ENCODE measurements around the gene TSPAN12.

TSPAN12 gene

GRCh38 chr7:120843109-120843508, 14.8 kb downstream of the TSPAN12 start:
- no peak for DNase-seq (ENCODE audit: low read depth in 2 of 2, low spot score in 1 of 2)

DNA sequence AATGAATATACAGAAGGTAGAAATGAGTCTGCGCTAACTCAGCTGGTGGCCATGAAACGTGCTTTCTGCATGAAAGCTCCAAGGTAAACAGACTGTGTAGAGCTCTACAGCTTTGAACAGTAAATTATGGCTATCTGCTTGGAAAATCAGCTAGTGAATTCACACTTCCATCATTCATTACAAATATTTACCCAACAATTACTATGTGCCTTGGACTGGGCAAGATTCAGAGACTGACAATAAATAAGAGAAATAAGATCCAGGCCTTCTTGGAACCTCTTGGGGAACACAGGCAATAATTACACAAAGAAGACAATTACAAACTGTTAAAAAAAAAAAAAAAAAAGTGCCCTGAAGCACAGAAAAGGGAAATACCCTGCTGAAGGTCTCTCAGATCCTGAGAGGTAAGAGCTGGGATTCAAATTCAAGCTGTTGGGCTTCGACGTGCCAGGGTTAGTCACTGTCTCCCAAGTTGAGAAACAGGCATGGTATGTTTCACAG, 15.8 kb downstream of the TSPAN12 start:
- DNase-seq (ENCODE audit: low read depth in 2 of 2, low spot score in 1 of 2), result no peak

DNA sequence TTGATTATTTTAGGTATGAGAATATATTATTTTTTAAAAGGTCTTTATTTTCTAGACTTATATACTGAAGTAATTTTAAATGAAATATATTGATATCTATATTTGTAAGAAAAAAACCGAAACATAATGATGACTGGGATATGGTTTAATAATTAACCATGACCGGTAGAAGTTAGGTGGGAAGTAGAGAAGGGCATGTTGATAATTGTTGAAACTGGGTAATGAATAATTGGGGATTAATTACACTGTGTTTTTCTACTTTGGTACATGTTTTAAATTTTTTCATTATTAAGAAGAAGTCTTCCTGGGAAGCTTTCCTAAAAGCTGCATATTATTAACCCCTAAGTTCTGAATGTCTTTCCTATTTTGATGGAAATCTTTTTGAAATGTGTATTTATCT, 16.3 kb downstream of the TSPAN12 start:
- no peak for DNase-seq (ENCODE audit: low read depth in 2 of 2, low spot score in 1 of 2)

DNA sequence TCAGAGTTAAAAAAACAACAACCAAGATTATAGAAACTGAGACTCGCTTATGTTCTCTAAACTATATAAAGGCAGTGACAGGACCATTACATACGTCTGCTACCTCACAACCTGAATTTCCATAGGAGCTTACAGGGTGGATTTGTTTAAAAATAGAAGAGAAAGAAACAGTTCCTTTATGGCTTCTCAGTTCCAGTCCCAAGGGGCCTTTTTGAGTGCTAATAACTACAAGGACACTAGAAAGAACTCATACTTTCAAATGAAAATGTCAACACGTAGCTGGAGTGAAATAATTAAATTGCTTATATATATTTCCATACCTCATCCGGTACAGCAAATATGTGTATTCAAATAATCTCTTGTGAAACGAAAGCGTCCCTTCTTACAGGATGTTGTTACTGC, 19.7 kb downstream of the TSPAN12 start:
- no peak for DNase-seq (ENCODE audit: low read depth in 2 of 2, low spot score in 1 of 2)

DNA sequence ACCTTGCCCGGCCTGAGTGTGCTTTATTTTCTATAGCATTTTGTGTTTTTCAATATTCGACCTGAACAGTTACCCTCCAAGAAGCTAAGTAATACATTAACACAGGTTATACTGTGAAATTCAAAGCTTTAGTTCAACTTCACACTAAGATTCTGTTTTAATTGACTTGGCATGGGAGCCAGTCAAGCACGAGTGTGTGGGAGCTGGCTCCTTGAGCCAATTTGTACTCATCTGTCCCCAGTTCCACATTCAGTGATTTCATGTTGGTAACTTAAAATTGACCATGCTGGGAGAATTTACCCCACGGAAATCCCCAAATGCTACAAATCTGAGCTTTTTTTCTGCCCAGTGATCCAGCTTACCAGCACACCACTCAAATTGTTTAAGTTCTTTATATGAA, 20.3 kb downstream of the TSPAN12 start:
- no peak for DNase-seq (ENCODE audit: low read depth in 2 of 2, low spot score in 1 of 2)

DNA sequence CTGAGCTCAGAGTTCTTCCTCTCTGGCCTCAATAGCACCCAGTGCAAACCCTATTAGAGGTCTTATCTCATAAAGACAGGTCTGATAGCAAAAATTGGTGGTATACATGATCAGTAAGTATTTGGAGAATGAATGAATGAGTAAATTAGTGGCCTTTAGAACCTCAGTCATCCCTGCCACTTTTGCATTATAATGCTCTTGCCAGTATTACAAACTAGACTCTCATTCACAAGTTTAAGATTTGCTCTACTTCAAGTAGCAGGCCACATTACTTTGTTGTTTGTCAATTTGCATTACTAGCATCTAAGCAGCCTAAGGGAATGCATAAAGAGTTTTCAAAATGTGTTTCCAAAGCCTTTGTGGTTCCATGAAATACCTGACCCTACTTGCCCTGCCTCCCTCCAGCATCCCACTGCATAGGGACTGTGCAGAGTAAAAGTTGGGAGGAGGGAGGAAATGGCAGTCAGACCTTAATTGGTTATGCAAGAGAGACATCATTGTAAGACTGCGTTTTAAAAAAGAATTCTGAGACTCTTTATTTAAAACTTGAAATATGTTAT, 21.3 kb downstream of the TSPAN12 start:
- no peak for DNase-seq (ENCODE audit: low read depth in 2 of 2, low spot score in 1 of 2)

- no peak for DNase-seq (ENCODE audit: low read depth in 2 of 2, low spot score in 1 of 2)
These were observed 23.2 kb downstream of the TSPAN12 start for GRCh38 chr7:120834726-120835125.

- DNase-seq (ENCODE audit: low read depth in 2 of 2, low spot score in 1 of 2), result no peak
These were observed 24.4 kb downstream of the TSPAN12 start for GRCh38 chr7:120833546-120833945.

GRCh38 chr7:120832803-120833202, 25.1 kb downstream of the TSPAN12 start:
- no peak for DNase-seq (ENCODE audit: low read depth in 2 of 2, low spot score in 1 of 2)

DNA sequence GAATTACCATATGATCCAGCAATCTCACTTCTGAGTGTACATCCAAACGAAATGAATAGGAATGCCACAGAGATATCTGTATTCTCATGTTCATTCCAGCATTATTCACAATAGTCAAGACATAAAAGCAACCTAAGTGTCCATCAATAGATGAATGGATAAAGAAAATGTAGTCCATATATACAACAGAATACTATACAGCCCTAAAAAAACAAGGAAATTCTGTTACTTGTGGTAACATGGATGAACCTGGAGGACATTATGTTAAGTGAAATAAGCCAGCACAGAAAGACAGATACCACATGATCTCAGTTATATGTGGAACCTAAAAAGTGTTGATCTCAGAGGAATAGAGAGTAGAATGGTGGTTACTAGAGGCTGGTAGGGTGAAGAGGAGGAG, 26.7 kb downstream of the TSPAN12 start:
- DNase-seq (ENCODE audit: low read depth in 2 of 2, low spot score in 1 of 2), result no peak

DNA sequence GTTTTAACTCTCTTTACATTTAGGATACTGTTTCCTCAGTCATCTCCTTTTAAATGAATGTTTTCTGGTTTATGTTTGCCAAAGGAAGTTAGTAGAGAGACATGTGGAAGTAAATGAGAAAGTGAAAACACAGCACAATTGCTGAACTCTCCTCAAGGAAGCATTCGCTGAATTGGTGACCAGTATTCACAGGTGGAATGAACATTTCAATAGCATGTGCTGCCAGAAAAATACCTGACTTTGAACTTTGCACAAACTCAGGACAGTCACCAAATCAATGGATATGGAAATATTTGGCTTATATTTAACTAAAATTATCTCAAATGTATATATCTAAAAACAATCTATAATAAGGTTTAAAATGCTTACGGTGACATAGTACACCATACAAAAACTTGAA, 28.5 kb downstream of the TSPAN12 start:
- no peak for DNase-seq (ENCODE audit: low read depth in 2 of 2, low spot score in 1 of 2)

DNA sequence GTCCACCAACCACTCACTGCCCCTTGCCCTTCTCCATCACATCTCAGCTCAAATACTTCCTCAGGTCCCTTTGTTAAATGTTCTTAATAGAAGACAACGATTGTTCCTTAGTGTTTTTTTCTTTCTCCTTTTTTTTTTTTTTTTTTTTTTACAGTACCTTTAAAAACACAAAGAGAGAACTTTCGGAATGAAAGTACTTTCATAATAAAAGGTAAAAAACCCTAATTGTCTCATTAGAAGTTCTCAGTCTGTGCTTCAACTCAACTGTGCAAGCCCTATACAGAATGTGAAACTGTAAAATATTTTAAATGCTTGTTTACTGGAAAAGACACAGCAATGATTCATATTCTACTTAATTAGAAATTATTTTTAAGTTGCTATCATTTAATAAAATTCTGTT, 29.4 kb downstream of the TSPAN12 start:
- DNase-seq (ENCODE audit: low read depth in 2 of 2, low spot score in 1 of 2), result no peak

- no peak for DNase-seq (ENCODE audit: low read depth in 2 of 2, low spot score in 1 of 2)
These were observed 30.4 kb downstream of the TSPAN12 start for GRCh38 chr7:120827371-120828118.

- DNase-seq (ENCODE audit: low read depth in 2 of 2, low spot score in 1 of 2), result no peak
These were observed 32.4 kb downstream of the TSPAN12 start for GRCh38 chr7:120825576-120825975.

DNA sequence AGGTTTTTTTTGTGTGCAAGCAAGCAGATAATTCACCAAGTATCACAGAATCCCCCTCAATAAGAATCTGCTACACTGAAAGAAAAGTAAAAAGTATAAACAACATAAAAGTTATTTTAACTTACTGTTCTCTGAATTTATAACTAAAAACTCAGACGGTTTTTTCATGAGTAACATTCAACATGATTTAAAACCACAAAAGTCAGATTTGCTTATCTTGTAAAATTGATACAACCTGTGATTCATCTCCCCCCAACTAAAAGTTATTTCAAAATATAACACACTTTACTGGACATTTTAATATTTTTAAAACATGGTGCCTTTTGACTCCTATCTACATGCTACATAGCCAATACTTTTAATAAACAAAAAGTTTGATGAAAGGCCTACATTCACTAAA, 32.8 kb downstream of the TSPAN12 start:
- DNase-seq (ENCODE audit: low read depth in 2 of 2, low spot score in 1 of 2), result no peak

DNA sequence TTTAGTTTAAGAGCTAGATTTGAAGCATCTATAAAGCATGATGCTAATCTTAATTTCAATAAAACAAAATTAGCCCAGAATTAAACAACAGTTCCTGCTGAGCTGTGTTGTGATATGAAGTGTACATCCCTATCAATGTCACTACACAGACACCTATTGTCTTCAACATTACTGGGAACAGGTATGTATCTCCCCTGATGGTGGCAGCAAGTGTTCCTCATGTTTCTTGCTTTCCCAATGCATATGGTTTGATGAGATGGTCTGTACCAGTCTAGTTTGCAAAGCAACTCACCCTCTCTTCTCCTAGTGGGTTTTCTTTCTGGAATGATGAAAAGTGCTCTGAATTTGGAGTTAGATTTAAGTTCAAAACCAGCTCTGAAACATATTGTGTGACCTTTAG, 38.1 kb downstream of the TSPAN12 start:
- DNase-seq (ENCODE audit: low read depth in 2 of 2, low spot score in 1 of 2), result no peak

DNA sequence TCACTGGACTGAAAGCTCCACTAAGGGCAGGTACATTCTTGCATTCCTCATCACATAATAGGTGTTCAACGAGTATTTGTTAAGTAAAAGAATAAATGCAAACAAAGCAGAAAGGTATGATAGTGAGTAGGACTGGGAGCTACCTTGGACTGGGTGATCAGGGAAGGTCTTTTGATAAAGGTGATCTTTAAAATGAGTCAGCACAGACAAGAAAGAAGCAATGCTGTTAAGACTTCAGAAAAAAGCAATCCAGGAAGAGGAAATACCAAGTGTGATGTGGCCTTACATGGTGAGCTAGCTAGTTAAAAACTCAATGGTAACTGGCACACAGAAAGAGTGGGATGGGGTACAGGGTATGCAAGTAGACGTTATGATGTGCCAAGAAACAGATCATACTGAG, 40.1 kb downstream of the TSPAN12 start:
- no peak for DNase-seq (ENCODE audit: low read depth in 2 of 2, low spot score in 1 of 2)

GRCh38 chr7:120814253-120814939, 43.5 kb downstream of the TSPAN12 start:
- no peak for DNase-seq (ENCODE audit: low read depth in 2 of 2, low spot score in 1 of 2)

DNA sequence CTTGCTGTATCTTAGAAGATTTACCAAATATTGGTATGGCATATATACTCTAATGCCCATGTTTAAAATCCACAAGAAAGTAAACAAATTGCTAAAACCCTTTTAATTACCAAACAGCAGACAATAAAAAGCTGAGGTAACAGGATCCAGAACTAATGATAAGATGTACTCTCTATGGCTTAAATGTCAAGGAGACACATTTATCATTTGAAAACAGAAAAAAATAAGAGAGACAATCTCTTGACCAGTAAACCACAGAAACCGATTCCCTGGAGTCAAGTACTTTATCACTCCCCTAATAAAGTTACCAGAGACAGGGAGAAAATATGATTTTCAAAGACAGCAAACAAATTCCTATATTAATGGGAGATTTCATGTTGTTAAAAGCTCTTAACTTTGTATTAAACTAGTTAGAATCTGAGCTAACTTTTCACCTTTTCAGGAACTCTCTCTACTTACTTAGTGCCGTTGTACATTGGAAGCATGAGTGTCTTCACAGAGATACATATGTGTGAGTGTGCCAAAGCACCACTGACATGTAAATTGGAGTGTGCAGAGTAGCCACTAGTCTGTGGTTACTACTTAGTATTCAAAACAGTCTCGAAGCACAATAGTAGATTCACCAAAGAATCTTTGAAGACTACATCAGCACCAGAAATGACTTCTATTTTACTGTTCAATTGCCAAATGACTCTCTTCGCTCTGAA, 44.2 kb downstream of the TSPAN12 start:
- DNase-seq (ENCODE audit: low read depth in 2 of 2, low spot score in 1 of 2), result no peak

DNA sequence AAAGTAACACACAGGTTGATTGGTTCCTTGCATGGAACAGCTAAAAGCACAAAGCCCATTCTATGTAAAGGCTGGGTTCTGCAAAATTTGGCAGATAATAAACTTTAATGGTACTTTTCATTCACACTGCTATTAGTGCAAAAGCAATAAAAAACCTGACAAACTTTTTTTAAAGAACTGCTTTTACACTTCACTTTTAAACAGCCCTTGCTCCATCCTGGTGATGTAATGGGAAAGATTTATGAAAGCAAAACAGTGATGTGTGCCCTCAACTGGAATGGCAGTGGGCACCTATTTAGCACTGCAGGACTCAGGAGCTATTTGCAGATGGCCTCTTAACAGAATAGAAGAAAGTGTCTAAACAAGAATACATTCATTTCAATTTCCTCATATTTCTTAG, 44.9 kb downstream of the TSPAN12 start:
- no peak for DNase-seq (ENCODE audit: low read depth in 2 of 2, low spot score in 1 of 2)

GRCh38 chr7:120809260-120809659, 48.7 kb downstream of the TSPAN12 start:
- no peak for DNase-seq (ENCODE audit: low read depth in 2 of 2, low spot score in 1 of 2)

GRCh38 chr7:120807390-120807789, 50.6 kb downstream of the TSPAN12 start:
- DNase-seq (ENCODE audit: low read depth in 2 of 2, low spot score in 1 of 2), result no peak
